Mesothelial cell of epicardium (in vitro differentiated cells): Measurements from ENCODE around the gene MLEC. TPM values are rescaled to one million over a fixed set of nuclear protein-coding genes. Genes with fewer than 3 reads are reported as not detected.

Experiments used
- DNase-seq, 2 experiments: peaks; one replicate each; pipeline ENCODE4 v3.0.0; 2021; ENCODE audit warnings: low spot score in 2 of 2; ENCODE audit not compliant: unreplicated experiment in 2 of 2
- H3K27ac Mint-ChIP-seq: 2 replicates; pipeline ENCODE4 v1.8.0; 2021; ENCODE audit warnings: mixed read lengths
- H3K27me3 Mint-ChIP-seq: 2 replicates; pipeline ENCODE4 v1.8.0; 2021; ENCODE audit warnings: low read depth, mixed read lengths
- H3K36me3 Mint-ChIP-seq: 2 replicates; pipeline ENCODE4 v1.8.0; 2021; ENCODE audit warnings: mixed read lengths
- H3K4me1 Mint-ChIP-seq: 2 replicates; pipeline ENCODE4 v1.8.0; 2021; ENCODE audit warnings: mixed read lengths
- H3K4me3 Mint-ChIP-seq: 2 replicates; pipeline ENCODE4 v1.8.0; 2021; ENCODE audit warnings: mild to moderate bottlenecking, moderate library complexity, mixed read lengths
- H3K9me3 Mint-ChIP-seq: 2 replicates; pipeline ENCODE4 v1.8.0; 2021; ENCODE audit warnings: mixed read lengths
- CTCF ChIP-seq: fragments of 200-600 bp; sonication (generic); IDR thresholded peaks from one replicate; pipeline ENCODE4 v1.5.0; 2021; ENCODE audit warnings: antibody characterized with exemption; ENCODE audit not compliant: unreplicated experiment
- total RNA-seq: library from RNA; stranded (reverse); gene quantifications from 3 replicates; pipeline ENCODE4 v1.2.1, GENCODE V29; 2021

The MLEC gene
- total RNA-seq, 1 donor from 2014 or later = 174 TPM

GRCh38 chr12:120650233-120650690 lies 36.7 kb upstream of the MLEC start:
- Mint-ChIP-seq H3K27me3 (peaks cover 48% of the 10 kb centered on the region), H3K27ac (no peak overlapping the region), H3K36me3 (no peaks in the 10 kb centered on the region), H3K4me3 (no peak overlapping the region), H3K4me1 (peaks cover 17% of the 10 kb centered on the region), H3K9me3 (no peaks in the 10 kb centered on the region)
- no peak for DNase-seq
- no peak for TF ChIP-seq CTCF

GRCh38 chr12:120651821-120652220 lies 35.1 kb upstream of the MLEC start:
- Mint-ChIP-seq H3K27me3 (peaks cover 34% of the 10 kb centered on the region), H3K4me1 (peaks cover 17% of the 10 kb centered on the region), H3K4me3 (no peak overlapping the region), H3K36me3 (no peaks in the 10 kb centered on the region), H3K9me3 (no peaks in the 10 kb centered on the region), H3K27ac (no peak overlapping the region)
- TF ChIP-seq CTCF = no peak
- no peak for DNase-seq

DNA sequence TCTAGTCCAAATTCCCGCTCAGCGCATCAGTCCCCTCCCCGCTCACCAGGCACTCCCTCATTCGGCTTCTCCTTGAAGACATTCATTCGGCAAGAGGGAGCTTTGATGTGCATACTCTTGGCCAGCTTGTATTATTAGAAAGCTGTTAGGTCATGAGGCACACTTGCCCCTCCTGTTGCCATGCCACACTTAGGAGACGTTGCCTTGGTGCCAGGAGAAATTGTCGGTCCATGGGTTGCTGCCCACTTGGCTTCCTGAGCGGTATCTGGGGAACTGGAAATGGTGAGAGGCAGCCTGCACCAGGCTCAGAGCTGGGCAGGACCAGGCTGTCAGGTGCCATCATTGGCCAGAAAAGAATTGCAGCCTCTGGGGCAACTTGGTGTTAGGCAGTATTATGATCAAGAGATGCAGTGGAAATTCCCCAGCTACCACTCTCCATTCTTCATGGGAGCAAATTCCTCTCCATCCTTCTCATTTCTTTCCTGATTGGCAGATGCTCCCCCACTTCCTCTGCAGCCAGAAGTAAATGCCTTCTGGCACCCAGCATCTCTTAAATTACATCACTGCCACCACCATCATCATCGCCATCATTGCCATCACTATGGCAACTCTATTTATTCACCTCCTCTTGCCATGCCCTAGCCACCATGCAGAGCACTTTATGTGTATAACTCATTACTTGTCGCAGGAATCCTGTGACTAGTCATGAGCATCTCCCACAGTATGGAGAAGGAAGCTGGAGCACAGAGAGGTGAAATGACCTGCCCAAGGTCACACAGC lies 34.1 kb upstream of the MLEC start:
- peaks cover 30% of the 10 kb centered on the region for H3K27me3 Mint-ChIP-seq
- H3K4me3 Mint-ChIP-seq = no peak overlapping the region

DNA sequence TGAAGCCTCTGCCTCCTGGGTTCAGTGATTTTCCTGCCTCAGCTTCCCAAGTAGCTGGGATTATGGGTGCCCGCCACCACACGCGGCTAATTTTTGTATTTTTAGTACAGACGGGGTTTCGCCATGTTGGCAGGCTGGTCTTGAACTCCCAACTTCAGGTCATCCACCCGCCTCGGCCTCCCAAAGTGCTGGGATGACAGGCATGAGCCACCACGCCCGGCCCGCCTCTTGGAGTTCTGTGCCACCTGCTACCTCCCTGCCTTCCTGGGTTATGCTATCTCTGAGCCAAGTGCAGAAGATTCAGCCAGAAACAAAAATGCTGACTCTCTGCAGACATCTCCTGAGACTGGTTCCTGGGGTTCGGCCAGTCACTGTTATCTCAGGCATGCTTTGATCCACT lies 33.3 kb upstream of the MLEC start:
- peaks cover 17% of the 10 kb centered on the region for H3K4me1 Mint-ChIP-seq
- no peaks in the 10 kb centered on the region for H3K36me3 Mint-ChIP-seq
- H3K27ac Mint-ChIP-seq = no peak overlapping the region
- DNase-seq = no peak
- TF ChIP-seq CTCF = no peak
- peaks cover 31% of the 10 kb centered on the region for H3K27me3 Mint-ChIP-seq
- H3K4me3 Mint-ChIP-seq = no peak overlapping the region
- no peaks in the 10 kb centered on the region for H3K9me3 Mint-ChIP-seq

More for the DNA sequence above, 34.1 kb upstream of the MLEC start:
- no peaks in the 10 kb centered on the region for H3K9me3 Mint-ChIP-seq
- H3K36me3 Mint-ChIP-seq = no peaks in the 10 kb centered on the region
- H3K4me1 Mint-ChIP-seq = peaks cover 17% of the 10 kb centered on the region
- TF ChIP-seq CTCF = no peak
- peak overlapping the region; percentile 62 for H3K27ac Mint-ChIP-seq
- no peak for DNase-seq

DNA sequence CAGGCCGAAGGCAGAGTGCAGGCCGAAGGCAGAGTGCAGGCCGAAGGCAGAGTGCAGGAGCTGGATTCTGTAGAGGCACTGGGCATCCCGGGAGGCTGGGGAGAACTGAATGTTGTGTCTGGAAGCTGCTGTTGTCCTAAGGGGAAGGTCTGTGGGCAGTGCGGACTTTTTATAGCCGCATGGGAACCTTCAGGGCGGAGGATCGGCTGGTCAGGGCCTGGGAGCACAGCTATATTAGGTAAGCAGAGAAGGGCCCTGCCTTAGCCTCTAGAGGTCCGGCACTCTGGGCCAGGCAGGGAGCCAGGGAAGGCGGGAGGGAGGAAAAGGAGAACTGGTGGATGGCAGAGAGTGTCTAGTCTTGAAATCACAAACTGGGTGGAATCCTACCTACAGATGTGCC lies 32.3 kb upstream of the MLEC start:
- Mint-ChIP-seq H3K4me3 (no peak overlapping the region), H3K36me3 (no peaks in the 10 kb centered on the region), H3K9me3 (no peaks in the 10 kb centered on the region), H3K4me1 (peaks cover 10% of the 10 kb centered on the region), H3K27me3 (peaks cover 27% of the 10 kb centered on the region), H3K27ac (no peak overlapping the region)
- no peak for TF ChIP-seq CTCF
- no peak for DNase-seq

DNA sequence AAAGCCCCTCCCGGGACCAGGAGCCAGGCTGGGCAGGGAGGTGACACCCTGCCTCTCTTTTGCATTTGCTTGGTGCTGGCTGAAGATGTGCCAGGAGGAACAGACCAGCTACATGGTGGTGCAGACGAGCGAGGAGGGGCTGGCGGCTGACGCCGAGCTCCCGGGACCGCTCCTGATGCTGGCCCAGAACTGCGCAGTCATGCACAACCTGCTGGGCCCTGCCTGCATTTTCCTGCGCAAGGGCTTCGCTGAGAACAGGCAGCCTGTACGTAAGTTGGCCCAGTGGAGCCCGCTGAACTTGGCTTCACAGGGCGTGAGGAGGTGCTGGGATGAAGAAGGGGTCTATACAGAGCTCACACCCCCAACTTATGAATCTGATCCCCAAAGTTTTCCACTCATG lies 30.9 kb upstream of the MLEC start:
- H3K9me3 Mint-ChIP-seq = no peaks in the 10 kb centered on the region
- no peak for TF ChIP-seq CTCF
- H3K27me3 Mint-ChIP-seq = peaks cover 20% of the 10 kb centered on the region
- H3K4me1 Mint-ChIP-seq = peaks cover 7% of the 10 kb centered on the region
- DNase-seq = no peak
- no peak overlapping the region for H3K4me3 Mint-ChIP-seq
- H3K27ac Mint-ChIP-seq = no peak overlapping the region
- H3K36me3 Mint-ChIP-seq = no peaks in the 10 kb centered on the region
